Kidney (tissue), 14 donors: Measurements from ENCODE around the gene CREBZF. TPM values are rescaled to one million over a fixed set of nuclear protein-coding genes. Genes with fewer than 3 reads are reported as not detected.

Experiments
- DNase-seq, 5 donors: peaks; one replicate each; pipeline ENCODE4 v3.0.0-alpha.2; 2013 to 2020
- FAIRE-seq: peaks from 2 replicates; lab custom pipeline; 2012; peaks lifted over from hg19 to GRCh38; lab: Jason Lieb, UNC
- H3K27ac ChIP-seq, 2 donors: one replicate each; pipeline ENCODE4 v1.7.0; 2013; ENCODE audit warnings: low read depth in 2 of 2, low read length in 2 of 2, inconsistent platforms in 1 of 2
- H3K27me3 ChIP-seq: one replicate; pipeline ENCODE4 v1.7.1; 2013; ENCODE audit warnings: low read length, inconsistent platforms; ENCODE audit not compliant: control insufficient read depth, insufficient read depth
- H3K36me3 ChIP-seq, 3 donors: one replicate each; pipeline versions ENCODE4 v1.7.0 to v1.7.1; 2013; ENCODE audit warnings: low read length in 3 of 3, control low read depth in 1 of 3, inconsistent platforms in 1 of 3; ENCODE audit not compliant: insufficient read depth in 3 of 3, control insufficient read depth in 2 of 3
- H3K4me1 ChIP-seq, 3 donors: one replicate each; pipeline versions ENCODE4 v1.7.0 to v1.7.1; 2013; ENCODE audit warnings: low read length in 3 of 3, inconsistent platforms in 1 of 3, low read depth in 1 of 3; ENCODE audit not compliant: control insufficient read depth in 2 of 3, insufficient read depth in 2 of 3
- H3K4me3 ChIP-seq, 3 donors: one replicate each; pipeline versions ENCODE4 v1.7.0 to v1.8.1; 2013; ENCODE audit warnings: low read length in 3 of 3, control low read depth in 1 of 3, inconsistent platforms in 1 of 3
- H3K9ac ChIP-seq, 3 donors: one replicate each; pipeline versions ENCODE4 v1.7.0 to v1.7.1; 2013; ENCODE audit warnings: low read length in 3 of 3, control low read depth in 1 of 3, inconsistent platforms in 1 of 3
- H3K9me3 ChIP-seq, 3 donors: one replicate each; pipeline versions ENCODE4 v1.7.0 to v1.7.1; 2013; ENCODE audit warnings: low read length in 3 of 3, control low read depth in 1 of 3, inconsistent platforms in 1 of 3; ENCODE audit not compliant: control insufficient read depth in 2 of 3, insufficient read depth in 1 of 3
- intact Hi-C: fragments of 100-400 bp; cut with DNase I; formaldehyde crosslinking; loops from one replicate; pipeline ENCODE4 v1.11.1; 2022
- polyA plus RNA-seq: library from polyadenylated mRNA; stranded (reverse); fragments of 350-450 nt; fragmentation: Illumina TruSeq; extraction: RNeasy Lipid Tissue Mini Kit (QIAGEN cat#74804); gene quantifications from one replicate; pipeline ENCODE4 v1.2.3, GENCODE V29; 2014; ENCODE audit warnings: low read depth, low replicate concordance; ENCODE audit not compliant: insufficient read depth
- total RNA-seq: library from RNA; stranded (reverse); fragmentation: NEBNext Ultra II Directional; extraction: Animal tissue kit (Norgen Biotek cat#: 25700); gene quantifications from one replicate; pipeline ENCODE4 v1.2.1, GENCODE V29; 2021
- TF ChIP-seq, protein P1 (sequence below): IDR thresholded peaks from 3 replicates; pipeline ENCODE4 v1.5.1; 2012; ENCODE audit warnings: mild to moderate bottlenecking, moderate library complexity, borderline replicate concordance; ENCODE audit not compliant: insufficient read depth; ENCODE audit errors: extremely low read depth
- donor health status: control.
- donor health status: control.
- donor health status: control.
- donor health status: control.
- donor health status: control.
- donor health status: DM: yes; HTN: yes; CAD: no.
- donor health status: Normal renal cell carcinoma (clear cell type).

Gene CREBZF
- total and polyA plus RNA-seq, 2 donors from 2014 or later = 15.2 to 44.7 TPM

DNA sequence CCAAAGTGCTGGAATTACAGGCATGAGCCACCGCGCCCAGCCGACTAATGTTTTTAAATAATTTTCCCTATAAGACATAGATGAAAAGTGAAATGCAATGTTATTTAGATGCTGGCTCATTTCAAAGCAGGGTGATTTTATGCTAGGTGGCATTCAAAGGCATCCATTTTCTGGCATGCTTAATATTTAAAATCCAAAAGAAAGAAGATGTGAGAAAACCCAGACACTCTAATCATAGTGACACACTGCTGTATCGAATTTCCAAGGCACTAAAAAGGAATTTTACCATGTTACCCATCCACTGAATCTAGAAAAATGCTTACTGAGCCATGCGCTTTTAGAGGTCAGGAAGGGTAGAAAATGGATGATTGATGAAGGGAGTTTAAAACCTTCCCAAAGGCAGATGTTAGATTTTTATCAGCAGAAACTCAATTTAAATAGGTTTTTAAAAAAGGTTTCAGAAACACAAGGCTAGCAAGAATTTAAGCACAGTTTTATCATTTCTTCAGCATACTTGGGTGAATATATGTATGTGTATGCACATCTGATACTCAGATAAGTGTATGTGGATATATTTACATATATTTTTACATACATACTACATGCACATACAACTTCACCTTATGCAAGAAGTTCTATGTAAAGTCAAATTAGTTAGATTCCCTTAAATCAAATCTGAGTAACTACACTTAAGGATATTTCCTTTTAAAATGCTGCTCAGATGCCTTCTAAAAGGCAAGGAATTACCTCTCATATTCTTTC, 45.2 kb upstream of the CREBZF start:
- no peak overlapping the region for H3K9ac ChIP-seq
- FAIRE-seq (no peak), DNase-seq (peak in 1 of 5 donors; percentile 39)
- TF ChIP-seq, protein P1, sequence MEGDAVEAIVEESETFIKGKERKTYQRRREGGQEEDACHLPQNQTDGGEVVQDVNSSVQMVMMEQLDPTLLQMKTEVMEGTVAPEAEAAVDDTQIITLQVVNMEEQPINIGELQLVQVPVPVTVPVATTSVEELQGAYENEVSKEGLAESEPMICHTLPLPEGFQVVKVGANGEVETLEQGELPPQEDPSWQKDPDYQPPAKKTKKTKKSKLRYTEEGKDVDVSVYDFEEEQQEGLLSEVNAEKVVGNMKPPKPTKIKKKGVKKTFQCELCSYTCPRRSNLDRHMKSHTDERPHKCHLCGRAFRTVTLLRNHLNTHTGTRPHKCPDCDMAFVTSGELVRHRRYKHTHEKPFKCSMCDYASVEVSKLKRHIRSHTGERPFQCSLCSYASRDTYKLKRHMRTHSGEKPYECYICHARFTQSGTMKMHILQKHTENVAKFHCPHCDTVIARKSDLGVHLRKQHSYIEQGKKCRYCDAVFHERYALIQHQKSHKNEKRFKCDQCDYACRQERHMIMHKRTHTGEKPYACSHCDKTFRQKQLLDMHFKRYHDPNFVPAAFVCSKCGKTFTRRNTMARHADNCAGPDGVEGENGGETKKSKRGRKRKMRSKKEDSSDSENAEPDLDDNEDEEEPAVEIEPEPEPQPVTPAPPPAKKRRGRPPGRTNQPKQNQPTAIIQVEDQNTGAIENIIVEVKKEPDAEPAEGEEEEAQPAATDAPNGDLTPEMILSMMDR = no peak
- intact Hi-C loops = no loop called here
- H3K36me3 ChIP-seq = no peaks in the 10 kb centered on the region
- H3K4me1 ChIP-seq = no peaks in the 10 kb centered on the region
- H3K9me3 ChIP-seq = no peaks in the 10 kb centered on the region
- H3K4me3 ChIP-seq = no peak overlapping the region
- H3K27me3 ChIP-seq = no peaks in the 10 kb centered on the region
- no peak overlapping the region for H3K27ac ChIP-seq

DNA sequence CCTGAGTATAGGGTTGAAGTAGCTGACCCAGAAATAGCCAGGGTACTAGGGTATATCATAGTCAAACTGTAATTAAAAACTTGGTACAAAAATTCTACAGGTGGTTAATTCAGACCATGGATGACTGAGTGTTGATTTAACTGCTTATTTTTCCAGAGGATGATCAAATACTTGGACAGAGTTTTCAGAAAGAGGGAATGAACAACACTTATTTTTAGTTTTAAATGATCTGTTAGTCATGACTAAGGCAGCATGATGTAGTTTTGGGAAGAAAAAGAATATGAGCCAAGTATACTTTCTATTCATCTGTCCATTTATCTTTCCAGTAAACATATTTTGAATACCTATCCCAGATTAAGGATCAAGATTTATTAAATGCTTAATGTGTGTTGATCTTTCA, 40.9 kb upstream of the CREBZF start:
- Histone ChIP-seq H3K36me3 (no peaks in the 10 kb centered on the region), H3K27ac (no peak overlapping the region), H3K9ac (no peak overlapping the region), H3K27me3 (no peaks in the 10 kb centered on the region), H3K4me1 (no peaks in the 10 kb centered on the region), H3K9me3 (no peaks in the 10 kb centered on the region), H3K4me3 (no peak overlapping the region)
- DNase-seq = peak in 1 of 5 donors; percentile 49
- no peak for FAIRE-seq
- TF ChIP-seq, protein P1 = no peak
- intact Hi-C loops = no loop called here

DNA sequence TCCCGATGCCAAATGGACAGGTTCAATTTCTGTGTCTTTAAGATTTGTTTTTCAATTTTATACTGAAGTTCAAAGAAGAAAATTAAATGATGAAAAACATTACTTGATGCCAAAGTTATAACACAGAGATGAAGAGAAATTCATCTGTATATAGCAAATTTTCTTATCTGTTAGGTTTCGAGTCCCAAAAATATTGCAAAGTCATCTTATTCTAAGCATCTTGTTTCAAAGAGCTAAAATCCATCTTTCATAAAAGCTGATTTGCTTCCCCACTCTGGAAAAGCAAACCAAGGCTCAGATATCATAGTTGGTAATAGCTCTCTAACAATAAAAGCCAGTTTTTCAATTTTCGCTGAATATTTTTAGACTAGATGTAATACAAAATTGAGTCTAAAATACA, 40.0 kb upstream of the CREBZF start:
- Histone ChIP-seq H3K9ac (no peak overlapping the region), H3K9me3 (no peaks in the 10 kb centered on the region), H3K27me3 (no peaks in the 10 kb centered on the region), H3K4me1 (no peaks in the 10 kb centered on the region), H3K36me3 (no peaks in the 10 kb centered on the region), H3K4me3 (no peak overlapping the region), H3K27ac (no peak overlapping the region)
- intact Hi-C loops = no loop called here
- DNase-seq (no peak), FAIRE-seq (no peak)
- TF ChIP-seq, protein P1 = no peak
